Neutrophil (primary cell): ENCODE measurements around the gene SOCS1.
A peak's percentile ranks its signal among the peaks of the same experiment; 100 is the strongest.

Experiments used
- H3K27ac ChIP-seq: fragments of 200-600 bp; sonication (generic); 2 replicates; pipeline ENCODE4 v1.5.1; 2016; ENCODE audit warnings: mild to moderate bottlenecking, moderate library complexity
- H3K27me3 ChIP-seq: fragments of 200-600 bp; sonication (generic); 2 replicates; pipeline ENCODE4 v1.6.0; 2016; ENCODE audit warnings: mild to moderate bottlenecking
- H3K36me3 ChIP-seq: fragments of 200-600 bp; sonication (generic); 2 replicates; pipeline ENCODE4 v1.5.1; 2017
- H3K4me1 ChIP-seq, 2 experiments: fragments of 200-600 bp in 1 of 2; sonication (generic) in 1 of 2; 1 replicate in 1 of 2; 2 replicates in 1 of 2; pipeline versions ENCODE4 v1.5.1 to v1.6.1; 2013 to 2016; ENCODE audit warnings: low read depth in 1 of 2, low read length in 1 of 2, mild to moderate bottlenecking in 1 of 2, moderate library complexity in 1 of 2; ENCODE audit not compliant: control insufficient read depth in 1 of 2, insufficient read depth in 1 of 2
- H3K4me3 ChIP-seq, 2 experiments: fragments of 200-600 bp in 1 of 2; sonication (generic) in 1 of 2; 1 replicate in 1 of 2; 2 replicates in 1 of 2; pipeline ENCODE4 v1.5.1; 2013 to 2016; ENCODE audit warnings: low read depth in 1 of 2, low read length in 1 of 2, mild to moderate bottlenecking in 1 of 2, moderate library complexity in 1 of 2
- H3K9me3 ChIP-seq: fragments of 200-600 bp; sonication (generic); 2 replicates; pipeline ENCODE4 v1.5.1; 2016
- CTCF ChIP-seq: fragments of 200-600 bp; sonication (generic); IDR thresholded peaks from 2 replicates; pipeline ENCODE4 v1.5.1; 2016; ENCODE audit warnings: antibody characterized with exemption

SOCS1 gene

GRCh38 chr16:11255737-11256660 lies at the start of gene SOCS1:
TSS of gene SOCS1 (minus strand) at chr16:11256204. CDS start at chr16:11255478, 726 bp downstream.
- Histone ChIP-seq H3K4me3 (peak within 1 kb of the TSS; percentile 83 to 95), H3K9me3 (no peaks in the 10 kb centered on the region), H3K36me3 (no peaks in the 10 kb centered on the region), H3K27ac (peak within 1 kb of the TSS; percentile 91), H3K27me3 (peaks cover 52% of the 10 kb centered on the region), H3K4me1 (peaks cover 20 to 30% of the 10 kb centered on the region in 2 experiments)
- TF ChIP-seq CTCF = peak; percentile 97

- no peaks in the 10 kb centered on the region for H3K9me3 ChIP-seq
- H3K27ac ChIP-seq = no peak overlapping the region
- no peak overlapping the region for H3K4me3 ChIP-seq
- H3K27me3 ChIP-seq = no peaks in the 10 kb centered on the region
- TF ChIP-seq CTCF = no peak
- no peaks in the 10 kb centered on the region for H3K36me3 ChIP-seq
- H3K4me1 ChIP-seq = peaks cover 38% of the 10 kb centered on the region in 2 experiments
Observed at GRCh38 chr16:11303405-11304138, 47.6 kb upstream of the SOCS1 start.

- H3K4me3 ChIP-seq = no peak overlapping the region
- no peaks in the 10 kb centered on the region for H3K36me3 ChIP-seq
- peaks cover 33% of the 10 kb centered on the region in 2 experiments for H3K4me1 ChIP-seq
- no peaks in the 10 kb centered on the region for H3K9me3 ChIP-seq
- TF ChIP-seq CTCF = no peak
- H3K27me3 ChIP-seq = no peaks in the 10 kb centered on the region
- no peak overlapping the region for H3K27ac ChIP-seq
Observed at GRCh38 chr16:11302977-11303376, 47.0 kb upstream of the SOCS1 start.

- Histone ChIP-seq H3K36me3 (no peaks in the 10 kb centered on the region), H3K27ac (no peak overlapping the region), H3K4me1 (peaks cover 32 to 33% of the 10 kb centered on the region in 2 experiments), H3K9me3 (no peaks in the 10 kb centered on the region), H3K27me3 (no peaks in the 10 kb centered on the region), H3K4me3 (no peak overlapping the region)
- TF ChIP-seq CTCF = no peak
Observed at GRCh38 chr16:11301645-11302501, 45.9 kb upstream of the SOCS1 start.

- H3K4me3 ChIP-seq = no peak overlapping the region
- H3K27me3 ChIP-seq = no peaks in the 10 kb centered on the region
- no peak for TF ChIP-seq CTCF
- peaks cover 19 to 21% of the 10 kb centered on the region in 2 experiments for H3K4me1 ChIP-seq
- H3K9me3 ChIP-seq = no peaks in the 10 kb centered on the region
- no peaks in the 10 kb centered on the region for H3K36me3 ChIP-seq
- H3K27ac ChIP-seq = no peak overlapping the region
Observed at GRCh38 chr16:11300560-11300892, 44.5 kb upstream of the SOCS1 start.
